Measurements from ENCODE around the gene CBLIF.
A peak's percentile ranks its signal among the peaks of the same experiment; 100 is the strongest.
"Not testable (repeated sequence)": the region's sequence is repeated elsewhere in the genome, so short reads cannot be mapped to it uniquely, and the experiment has no call there.

Gene CBLIF

DNA sequence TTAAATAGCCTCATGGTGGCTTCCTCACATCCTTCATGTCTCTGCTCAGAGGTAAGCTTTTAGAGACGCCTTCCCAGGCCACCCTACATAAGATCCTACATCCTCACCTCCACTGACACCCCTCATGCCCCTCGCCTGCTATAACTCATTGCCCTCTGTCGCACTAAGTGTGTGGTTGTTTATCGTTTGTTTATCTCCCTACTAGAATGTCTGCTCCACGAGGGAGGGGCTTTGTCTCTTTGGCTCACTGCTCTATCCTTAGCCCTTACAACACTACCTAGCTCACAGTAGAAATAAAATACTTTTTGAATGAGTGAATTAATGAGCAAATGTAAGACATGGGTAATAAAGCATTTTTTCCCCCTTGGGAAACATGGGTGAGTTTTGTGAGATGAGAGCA, 1.3 kb upstream of the CBLIF start:
- no peak for DNase-seq

DNA sequence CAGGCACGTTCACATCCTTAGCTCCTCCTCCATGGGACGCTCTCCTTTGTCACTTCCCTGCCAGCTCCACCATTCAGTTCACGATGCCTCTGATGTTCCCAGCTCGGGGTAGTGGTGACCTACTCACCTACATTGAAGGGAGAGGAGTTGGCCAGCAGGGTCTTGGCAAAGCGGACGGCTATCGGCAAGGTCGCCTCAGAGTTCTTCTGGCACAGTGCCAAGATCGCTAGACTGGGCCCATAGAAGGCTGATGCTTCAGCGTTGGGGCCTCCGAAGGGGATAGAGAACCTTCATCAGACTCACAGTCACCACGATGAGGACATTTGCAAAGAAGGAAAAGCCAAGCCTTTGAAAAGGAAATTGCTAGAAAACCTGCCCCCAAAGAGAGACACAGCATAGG, 3.0 kb downstream of the CBLIF start:
- DNase-seq, result no peak

DNA sequence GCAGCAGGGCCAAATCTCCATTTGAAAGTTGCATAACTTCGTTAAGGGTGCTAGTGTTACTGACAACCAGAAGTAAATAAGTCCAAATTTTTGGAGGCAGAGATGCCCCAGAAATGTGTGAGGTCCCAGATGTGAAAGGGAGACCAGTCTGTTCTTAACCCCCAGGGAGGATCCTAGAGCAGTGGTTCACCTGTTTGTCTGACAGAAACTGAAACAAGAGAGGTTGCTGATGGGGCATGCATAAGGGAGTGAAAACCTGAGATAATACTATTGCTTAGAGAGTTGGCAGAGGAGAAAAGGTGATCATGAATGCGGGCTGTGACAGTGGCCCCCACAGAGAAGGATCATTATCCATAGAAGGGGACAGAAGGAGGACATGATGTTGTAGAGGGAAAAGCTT, 3.8 kb downstream of the CBLIF start:
- DNase-seq, result no peak

DNA sequence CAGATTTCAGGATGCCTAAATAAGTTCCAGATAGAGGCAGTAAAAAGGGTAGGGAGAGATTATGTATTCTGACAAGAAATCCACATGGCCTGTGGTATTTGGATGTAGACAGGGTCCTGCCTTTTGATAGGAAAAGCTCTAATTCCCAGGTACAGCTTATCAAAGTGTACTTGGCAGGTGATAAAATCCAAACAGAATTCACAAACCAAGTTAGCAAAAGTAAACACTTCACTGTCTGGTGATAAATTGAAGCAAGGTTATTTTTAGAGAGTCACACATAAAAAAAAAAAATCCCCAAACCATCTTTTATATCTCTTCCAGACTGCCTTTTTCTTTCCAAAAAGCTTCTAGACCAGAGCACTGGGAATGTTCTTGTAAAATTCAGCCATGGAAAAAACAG, 5.7 kb downstream of the CBLIF start:
- no peak for DNase-seq

DNA sequence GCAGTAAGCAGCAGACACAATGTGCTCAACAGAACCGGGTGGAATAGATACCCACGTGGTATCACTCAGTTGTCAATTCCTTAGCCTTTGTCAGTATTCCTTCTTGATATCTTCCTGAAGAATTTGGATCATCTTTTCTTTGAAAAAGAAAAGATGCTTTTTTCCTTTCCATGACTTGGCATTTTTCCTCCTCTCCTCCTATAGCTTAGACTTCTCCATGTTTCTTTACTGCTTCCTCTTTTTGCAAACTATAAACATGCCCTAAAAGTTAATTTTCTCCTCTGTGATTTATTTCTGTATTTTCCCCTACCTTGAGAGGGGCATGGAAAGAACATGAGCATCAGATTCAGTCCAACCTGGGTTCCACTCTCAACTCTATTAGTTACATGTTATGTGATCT, 11.7 kb downstream of the CBLIF start:
- no peak for DNase-seq

DNA sequence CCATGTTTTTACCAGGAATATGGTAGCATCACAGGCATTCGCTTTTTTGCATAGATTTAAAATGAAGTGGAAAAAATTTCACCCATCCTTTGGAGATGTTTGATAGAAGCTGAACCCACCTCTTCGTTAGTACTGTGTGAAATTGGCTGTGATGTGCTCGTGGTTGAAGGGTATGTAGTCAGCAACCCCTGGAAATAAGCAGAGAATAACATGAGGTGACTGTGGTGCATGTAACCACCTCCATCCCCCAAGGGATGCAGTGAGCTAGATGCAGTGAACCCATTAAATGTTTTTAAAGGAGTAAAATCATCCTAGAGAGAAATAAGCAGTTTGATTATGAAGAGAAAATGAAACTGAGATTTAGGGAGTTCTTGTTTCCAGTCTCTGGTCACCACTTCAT, 15.9 kb downstream of the CBLIF start:
- DNase-seq, result no peak

DNA sequence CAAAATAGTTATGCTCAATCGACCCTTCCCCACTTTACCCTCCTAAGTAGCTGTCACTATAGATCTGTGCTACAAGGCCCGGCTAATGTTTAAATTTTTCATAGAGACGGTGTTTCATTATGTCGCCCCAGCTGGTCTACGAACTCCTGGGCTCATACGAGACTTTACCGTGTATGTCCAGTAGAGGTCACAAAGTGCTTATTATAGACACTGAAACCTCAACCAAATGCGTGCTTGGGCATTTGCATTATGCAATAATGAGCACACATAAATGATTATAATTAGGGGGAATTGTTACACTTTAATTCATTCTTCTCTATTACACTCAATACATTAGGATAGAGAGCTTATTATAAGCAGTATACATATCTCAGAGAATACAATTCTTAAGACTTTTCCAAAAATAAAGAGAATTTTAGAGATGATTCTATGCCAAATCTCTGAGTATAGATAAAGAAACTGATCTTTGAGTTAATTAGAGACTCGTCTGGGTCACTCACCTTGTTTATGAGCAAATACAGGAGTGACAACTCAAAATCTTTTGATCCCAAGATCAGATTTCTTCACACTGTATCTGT, 22.2 kb downstream of the CBLIF start:
- peak; percentile 93 for DNase-seq

DNA sequence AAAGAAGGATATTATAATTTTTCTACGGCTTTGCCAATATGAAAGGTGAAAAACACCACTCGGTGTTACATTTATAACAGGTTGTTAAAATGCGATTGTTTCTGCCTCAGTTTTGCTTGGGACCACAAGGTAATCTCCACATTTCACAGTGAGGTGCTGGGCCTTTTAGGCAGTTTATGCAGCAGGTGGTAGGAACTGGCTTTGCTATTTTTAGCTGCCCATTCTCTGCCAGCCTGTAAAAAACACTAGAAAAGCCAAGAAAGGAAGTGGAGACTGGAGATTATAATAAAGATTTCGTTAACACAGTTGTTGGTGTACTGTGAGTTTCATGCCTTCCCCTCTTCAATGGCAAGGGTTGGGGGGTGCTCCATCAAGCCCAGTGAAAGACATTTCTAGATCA, 26.7 kb downstream of the CBLIF start:
- peak; percentile 72 for DNase-seq

DNA sequence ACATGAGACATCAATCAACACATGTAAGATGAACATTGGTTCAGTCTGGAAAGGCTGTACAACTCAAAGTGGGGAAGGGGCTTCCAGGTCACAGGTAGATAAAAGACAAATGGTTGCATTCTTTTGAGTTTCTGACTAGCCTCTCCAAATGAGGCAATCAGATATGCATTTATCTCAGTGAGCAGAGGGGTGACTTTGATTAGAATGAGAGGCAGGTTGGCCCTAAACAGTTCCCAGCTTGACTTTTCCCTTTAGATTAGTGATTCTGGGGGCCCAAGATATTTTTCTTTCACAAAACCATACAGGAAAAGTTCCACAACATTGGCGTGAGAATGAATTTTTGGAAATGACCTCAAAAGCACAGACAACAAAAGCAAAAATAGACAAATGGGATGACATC, 28.9 kb downstream of the CBLIF start:
- not testable (repeated sequence) for DNase-seq

DNA sequence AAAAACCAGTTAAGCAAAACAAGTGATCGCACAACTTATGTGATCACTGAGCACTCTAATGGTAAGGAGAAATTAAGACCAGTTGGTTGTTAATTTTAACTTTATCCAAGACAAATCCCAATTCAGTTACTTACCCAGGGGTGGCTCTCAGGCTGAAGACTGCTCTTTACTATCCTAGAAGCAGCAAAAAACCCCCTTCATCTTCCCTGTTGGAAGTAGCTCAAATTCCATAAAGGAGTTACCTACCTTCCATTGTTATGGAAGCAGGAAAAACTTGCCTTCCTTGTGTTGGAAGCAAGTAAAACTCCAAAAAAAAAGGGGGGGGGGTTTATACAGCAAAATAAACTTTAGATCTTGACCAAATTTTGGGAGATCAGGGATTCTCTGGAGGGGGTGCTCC, 29.5 kb downstream of the CBLIF start:
- DNase-seq, result no peak

DNA sequence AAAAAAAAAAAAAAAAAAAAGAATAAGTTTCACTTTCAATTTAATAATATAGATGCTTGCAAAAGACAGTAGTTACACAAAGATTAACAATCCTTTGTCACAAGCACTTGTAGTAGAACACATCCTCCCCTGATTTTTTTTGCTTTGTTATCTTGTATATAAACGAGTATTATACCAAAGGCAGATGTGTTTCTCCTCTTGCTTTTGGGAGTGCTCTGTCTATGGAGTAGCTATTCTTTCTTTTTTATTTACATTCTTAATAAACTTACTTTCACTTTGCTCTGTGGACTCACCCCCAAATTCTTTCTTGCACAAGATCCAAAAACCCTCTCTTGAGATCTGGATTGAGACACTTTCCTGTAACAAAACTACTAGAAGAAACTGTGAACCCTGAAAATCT, 31.3 kb downstream of the CBLIF start:
- DNase-seq, result peak; percentile 40

DNA sequence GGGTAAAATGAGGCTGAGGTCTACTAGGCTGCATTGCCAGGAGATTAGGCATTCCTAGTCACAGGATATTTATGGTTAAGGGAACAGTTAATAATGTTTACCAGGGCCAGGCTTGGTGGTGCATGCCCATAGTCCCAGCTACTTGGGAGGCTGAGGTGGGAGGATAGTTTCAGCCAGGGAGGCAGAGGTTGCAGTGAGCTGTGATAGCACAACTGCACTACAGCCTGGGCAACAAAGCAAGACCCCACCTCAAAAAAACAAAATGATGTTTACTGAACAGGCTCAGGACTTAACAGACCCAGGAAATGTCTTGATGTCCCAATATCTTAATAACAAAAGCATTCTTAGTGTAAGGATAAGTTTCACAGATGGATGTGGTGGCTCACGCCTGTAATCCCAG, 31.9 kb downstream of the CBLIF start:
- no peak for DNase-seq

DNA sequence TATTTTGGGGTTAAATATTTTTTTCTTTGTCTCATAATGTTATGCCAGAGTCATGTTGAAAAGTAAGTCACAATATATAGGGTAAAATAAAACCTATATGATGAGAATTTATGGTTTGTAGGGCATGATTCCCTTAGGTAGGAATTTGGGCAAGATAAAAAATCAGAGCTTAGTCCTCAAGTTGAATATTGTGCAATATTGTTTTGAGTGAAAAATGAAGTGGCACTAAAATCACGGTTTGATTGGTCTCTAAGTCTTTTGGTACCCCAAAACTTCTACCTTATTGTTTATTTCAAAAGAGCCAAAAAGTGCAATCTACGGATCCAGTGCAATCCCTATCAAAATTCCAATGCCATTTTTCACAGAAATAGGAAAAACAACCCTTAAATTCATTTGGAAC, 33.1 kb downstream of the CBLIF start:
- no peak for DNase-seq

DNA sequence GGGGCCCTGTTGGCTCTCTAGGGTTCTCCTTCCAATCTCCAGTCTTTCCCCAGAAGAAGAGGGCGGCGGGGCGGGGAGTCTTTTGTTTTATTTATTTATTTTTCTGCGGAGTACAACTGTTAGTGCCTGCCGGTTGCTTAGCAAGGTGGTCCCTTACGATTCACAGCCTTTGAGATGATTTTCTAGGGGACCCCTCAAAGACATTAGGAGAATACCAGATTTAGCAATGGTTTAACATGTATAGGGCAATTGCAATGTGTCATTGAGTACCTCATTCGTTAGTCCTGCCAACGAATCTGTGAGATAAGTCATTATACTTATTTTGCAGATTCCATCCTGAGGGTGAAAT, 34.4 kb downstream of the CBLIF start:
- no peak for DNase-seq

DNA sequence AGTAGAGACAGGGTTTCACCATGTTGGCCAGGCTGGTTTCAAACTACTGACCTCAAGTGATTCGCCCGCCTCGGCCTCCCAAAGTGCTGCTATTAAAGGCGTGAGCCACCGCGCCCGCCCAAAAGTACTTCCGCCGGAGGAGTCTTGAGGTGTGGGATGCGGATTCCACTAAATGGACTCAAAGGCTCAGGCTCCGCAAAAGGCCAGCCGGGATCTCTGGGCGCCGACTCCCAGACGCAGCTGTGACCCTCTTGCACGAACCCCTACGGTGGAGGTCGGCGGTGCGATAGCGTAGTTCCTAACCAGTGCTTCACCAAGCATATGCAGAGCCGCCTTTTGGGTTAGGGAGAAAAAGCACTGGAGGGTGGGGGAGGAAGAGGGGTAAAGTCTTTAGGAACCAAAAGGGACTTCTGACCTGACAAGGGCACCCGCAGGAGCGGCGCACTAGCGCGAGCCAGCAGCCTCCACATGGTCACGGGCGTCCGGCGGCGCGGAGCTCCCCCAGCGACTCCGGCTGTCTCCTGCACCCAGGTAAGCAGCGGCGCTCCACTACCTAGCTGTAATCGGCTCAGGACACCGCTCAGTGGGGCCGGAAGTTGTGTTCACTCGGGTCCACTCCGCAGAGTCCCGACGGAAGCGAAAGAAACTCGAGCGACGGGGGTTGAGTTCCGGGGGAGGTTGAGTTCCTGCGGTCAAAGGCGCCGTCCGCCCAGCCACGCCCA, 34.9 kb downstream of the CBLIF start, which contains the start of gene MRPL16:
Gene MRPL16, minus strand, starts transcription at position 590 of the 722 bp plus-strand sequence. Its CDS starts 120 bp downstream, at position 470.
- peak; percentile 96 for DNase-seq

DNA sequence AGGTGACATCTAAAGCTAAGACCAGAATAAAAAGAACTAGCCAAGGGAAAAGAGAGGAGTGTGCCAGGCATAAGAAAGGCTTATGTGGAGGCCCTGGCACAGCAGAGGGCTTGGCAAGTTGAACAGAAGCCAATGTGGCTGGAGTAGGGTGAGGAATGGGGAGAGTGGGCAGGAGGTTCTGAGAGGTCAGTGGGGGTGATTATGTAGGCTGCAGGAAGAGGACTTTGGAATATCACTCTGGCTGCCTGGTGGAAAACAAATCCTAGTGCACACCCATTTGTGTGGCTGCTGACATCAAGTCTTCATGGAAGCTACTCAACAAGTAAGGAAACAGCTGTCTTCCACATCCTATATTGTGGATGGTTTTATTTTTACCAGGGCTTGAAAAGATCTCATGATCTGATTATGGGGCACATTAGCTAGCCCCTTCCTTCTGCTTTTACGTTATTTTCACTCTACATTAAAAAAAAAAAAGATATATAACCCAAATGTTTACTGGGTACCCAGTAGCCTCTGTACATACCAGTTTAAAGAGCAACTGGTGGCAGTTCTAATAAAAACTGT, 38.2 kb downstream of the CBLIF start:
- DNase-seq, result peak; percentile 25

DNA sequence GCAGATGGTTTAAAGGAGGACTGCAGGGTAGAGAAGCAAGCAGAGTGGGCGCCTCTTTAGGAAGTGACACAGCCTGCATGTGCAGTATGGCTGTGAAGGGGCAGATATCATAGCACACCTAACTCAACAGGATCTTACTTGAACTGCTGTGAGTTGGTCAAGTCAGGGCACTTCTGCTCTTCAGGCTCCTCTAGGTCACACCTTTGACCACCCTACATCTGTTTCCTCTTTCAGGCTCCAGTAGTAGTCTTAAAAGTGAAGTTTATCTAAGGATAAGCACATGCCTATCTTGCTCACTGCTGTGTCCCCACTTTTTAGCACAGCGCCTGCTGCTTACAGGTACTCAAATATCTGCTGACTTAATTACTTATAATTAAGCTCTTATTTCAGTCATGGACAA, 41.2 kb downstream of the CBLIF start:
- peak; percentile 33 for DNase-seq

DNA sequence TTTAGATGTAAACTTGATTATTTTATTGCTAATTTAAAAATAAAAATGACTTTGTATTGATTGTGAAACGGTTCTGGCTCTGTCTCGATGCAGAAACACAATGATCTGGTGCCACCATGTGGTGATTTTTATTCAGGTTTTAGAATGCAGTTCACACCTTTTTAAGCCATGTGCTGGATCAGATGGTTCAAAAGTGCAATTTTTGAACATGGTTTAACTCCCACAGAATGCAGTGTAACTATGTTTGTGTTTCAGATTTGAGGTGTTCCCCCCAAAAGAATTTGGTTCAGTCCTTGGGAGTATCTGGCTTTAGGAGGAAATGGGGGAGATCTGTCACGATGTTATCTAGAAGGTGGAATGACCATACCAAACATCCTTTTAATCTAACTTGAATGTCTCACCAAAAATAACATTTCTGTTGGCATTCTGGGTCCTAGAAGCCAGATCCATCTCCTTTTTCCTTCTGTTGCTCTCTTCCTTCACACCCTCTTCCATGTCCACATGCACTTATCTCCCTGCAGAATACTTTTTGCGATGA, 42.6 kb downstream of the CBLIF start:
- DNase-seq, result peak; percentile 83

DNA sequence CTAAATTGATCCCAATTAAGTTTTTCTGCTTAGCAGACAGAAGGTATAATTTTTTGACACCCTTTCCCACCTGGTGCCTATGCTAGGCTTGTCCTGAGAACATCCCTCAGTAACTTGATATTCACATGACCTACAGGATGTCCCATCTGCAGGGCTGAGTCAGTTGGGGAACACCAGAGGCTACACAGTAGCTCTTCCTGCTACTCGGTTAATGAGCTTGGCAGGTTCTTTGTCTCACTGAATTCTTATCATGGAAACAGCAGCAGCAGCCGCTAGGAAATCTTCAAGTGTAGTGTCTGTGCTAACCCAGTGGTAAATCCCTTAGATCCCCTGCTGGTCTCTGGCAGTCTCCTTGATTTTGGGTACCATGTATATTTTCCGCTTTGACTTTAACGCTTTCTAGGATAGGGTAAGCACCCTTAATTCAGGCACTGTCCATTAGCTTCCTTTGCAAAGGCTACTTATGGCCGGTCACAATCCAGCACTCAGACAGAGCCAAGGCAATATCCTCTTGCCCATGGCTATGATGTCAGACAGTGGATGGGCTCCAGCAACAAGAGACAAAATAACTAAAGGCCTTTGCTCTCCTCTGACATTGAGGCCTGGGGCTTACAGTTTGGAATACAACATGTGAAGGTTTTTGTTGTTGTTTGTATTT, 43.2 kb downstream of the CBLIF start:
- no peak for DNase-seq

DNA sequence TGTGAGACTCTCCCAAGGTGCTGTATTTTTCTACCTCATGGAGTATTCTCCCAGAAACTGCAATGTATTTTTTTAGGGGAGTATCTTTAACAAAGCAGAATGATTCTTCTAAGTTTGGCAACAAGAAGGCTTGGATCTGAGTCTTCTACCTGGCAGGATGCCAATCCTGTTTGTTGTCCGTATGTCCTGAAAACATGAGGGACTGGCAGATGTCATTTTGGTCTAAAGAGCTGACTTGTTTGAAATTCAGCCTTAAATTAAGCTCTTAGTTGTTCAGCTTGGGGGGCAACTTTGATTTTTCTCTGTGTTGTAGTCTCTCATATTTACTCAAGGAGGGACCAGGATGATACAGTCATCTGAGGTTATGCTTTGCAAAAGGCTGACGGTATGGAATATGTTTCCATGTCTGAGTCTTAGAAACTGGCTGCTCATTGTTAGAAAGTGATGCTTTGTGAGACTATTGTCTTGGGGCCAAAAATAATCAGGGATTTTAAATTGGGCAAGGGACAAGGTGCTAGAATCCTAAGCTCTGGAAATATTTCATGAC, 44.1 kb downstream of the CBLIF start:
- no peak for DNase-seq

DNA sequence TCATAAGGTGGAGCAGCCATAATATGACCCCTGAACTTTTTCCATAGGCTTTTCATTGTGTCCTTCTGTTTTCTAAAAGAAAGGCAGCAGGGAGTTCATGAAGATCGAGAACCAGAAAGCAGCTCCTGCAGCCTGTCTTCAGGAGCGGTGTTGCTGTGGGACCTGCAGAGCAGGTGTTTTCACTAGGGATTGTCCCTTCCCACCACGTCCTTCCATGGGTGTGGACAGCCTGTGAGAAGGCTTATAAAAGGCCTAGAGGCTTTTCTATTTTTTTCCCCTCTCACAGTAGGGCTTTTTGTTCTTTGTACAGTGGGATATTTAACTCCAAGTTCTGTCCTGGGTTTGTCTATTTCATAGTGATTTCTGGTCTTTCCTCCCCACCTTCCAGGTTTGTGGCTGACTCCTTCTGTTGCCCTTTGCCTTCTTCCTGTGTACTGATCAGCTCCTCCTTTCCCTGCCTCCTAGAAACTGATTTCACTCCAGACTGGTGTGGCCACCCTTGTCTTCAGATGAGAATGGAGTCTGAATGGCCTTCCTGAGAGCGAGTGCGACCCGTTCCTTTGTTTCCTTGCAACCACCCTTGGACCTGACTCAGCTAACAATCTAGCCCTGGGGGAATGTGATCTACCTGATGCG, 44.8 kb downstream of the CBLIF start:
- no peak for DNase-seq

DNA sequence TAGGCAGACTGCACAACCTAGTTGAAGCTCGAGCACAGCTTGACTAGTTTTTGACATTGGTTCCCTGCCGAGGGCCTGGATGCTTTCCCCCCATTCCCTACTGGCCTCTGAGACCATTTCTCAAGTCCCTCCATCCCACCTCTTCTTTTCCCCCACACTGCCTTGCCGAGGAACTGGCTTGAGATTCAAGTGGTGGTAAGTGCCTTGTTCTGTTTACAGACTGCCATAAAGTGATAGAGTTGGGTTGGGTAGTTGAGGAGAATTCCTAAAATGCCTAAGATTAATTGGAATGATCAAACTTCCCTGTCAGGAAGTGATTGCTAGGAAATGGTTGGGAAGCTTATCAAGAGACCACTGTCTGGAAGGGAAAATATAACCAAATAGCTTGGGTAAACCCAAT, 50.9 kb downstream of the CBLIF start:
- no peak for DNase-seq

DNA sequence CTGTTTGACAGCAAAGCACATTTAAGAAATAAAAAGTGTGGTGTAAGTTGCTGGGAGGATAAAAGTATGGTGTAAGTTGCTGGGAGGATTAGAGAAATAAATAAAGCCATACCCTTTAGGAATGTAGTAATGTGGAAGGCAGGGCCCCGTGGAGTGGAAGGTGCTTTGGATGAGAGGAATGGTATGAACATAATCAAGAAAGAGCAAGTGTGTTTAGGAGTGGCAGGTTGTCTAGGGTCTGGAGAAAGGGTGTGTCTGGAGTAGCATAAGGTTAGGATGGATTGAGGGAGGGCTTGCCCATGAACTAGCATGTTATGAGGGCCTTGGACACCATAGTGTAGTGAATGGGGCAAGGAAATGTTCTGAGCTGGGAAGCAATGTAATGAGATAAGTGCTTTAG, 52.8 kb downstream of the CBLIF start:
- no peak for DNase-seq

All from hematopoietic multipotent progenitor cell treated with erythropoietin and hydrocortisone succinate and interleukin-3 and kit ligand, for 4 days (in vitro differentiated cells).